Neural cell (in vitro differentiated cells): ENCODE results near the gene SP7. TPM values are rescaled to one million over a fixed set of nuclear protein-coding genes. Genes with fewer than 3 reads are reported as not detected.
"Not testable (repeated sequence)": the region's sequence is repeated elsewhere in the genome, so short reads cannot be mapped to it uniquely, and the experiment has no call there.

Experiments
- H2AFZ ChIP-seq: fragments of 200-600, 300-800 bp; sonication (generic), shearing (Covaris generic); 2 replicates; pipeline ENCODE4 v1.6.0; 2014; ENCODE audit warnings: low read depth, mild to moderate bottlenecking, antibody characterized with exemption, low read length, moderate library complexity
- H3F3A ChIP-seq: fragments of 200-600 bp; shearing (Covaris generic); 2 replicates; pipeline ENCODE4 v1.6.1; 2016; ENCODE audit warnings: mild to moderate bottlenecking, moderate library complexity, mixed read lengths, antibody characterized with exemption, low read length; ENCODE audit not compliant: insufficient read depth, poor library complexity, severe bottlenecking
- H3K27ac ChIP-seq: fragments of 200-600, 300-800 bp; sonication (generic), shearing (Covaris generic); 2 replicates; pipeline ENCODE4 v1.5.1; 2014; ENCODE audit warnings: mild to moderate bottlenecking, low read length, moderate library complexity
- H3K27me3 ChIP-seq: fragments of 300-800, 200-600 bp; sonication (generic), shearing (Covaris generic); 2 replicates; pipeline ENCODE4 v1.6.0; 2014; ENCODE audit warnings: mild to moderate bottlenecking, low read depth, low read length, moderate library complexity; ENCODE audit not compliant: insufficient read depth
- H3K36me3 ChIP-seq: fragments of 300-800, 200-600 bp; sonication (generic), shearing (Covaris generic); 2 replicates; pipeline ENCODE4 v1.5.1; 2014; ENCODE audit warnings: mild to moderate bottlenecking, antibody characterized with exemption, low read length, moderate library complexity; ENCODE audit not compliant: insufficient read depth
- H3K4me2 ChIP-seq: fragments of 300-800, 200-600 bp; sonication (generic), shearing (Covaris generic); 2 replicates; pipeline ENCODE4 v1.6.0; 2014; ENCODE audit warnings: mild to moderate bottlenecking, low read length
- H3K4me3 ChIP-seq: fragments of 300-800, 200-600 bp; sonication (generic), shearing (Covaris generic); 2 replicates; pipeline ENCODE4 v1.5.1; 2014; ENCODE audit warnings: mild to moderate bottlenecking, low read length, moderate library complexity
- H3K79me2 ChIP-seq: fragments of 200-600 bp; shearing (Covaris generic); replicated peaks from 2 replicates; pipeline ENCODE4 v1.6.0; 2014; ENCODE audit warnings: mild to moderate bottlenecking, low read length, moderate library complexity; ENCODE audit not compliant: insufficient read depth
- H3K9ac ChIP-seq: fragments of 300-800, 200-600 bp; sonication (generic), shearing (Covaris generic); 2 replicates; pipeline ENCODE4 v1.6.1; 2016; ENCODE audit warnings: mild to moderate bottlenecking, low read length, mixed read lengths
- H3K9me2 ChIP-seq: fragments of 200-600 bp; shearing (Covaris generic); 2 replicates; pipeline ENCODE4 v1.6.1; 2016; ENCODE audit warnings: mild to moderate bottlenecking, low read length, mixed read lengths; ENCODE audit not compliant: insufficient read depth
- H3K9me3 ChIP-seq: fragments of 200-600, 300-800 bp; sonication (generic), shearing (Covaris generic); 2 replicates; pipeline ENCODE4 v1.6.1; 2016; ENCODE audit warnings: mild to moderate bottlenecking, mixed run types, low read length, moderate library complexity, mixed read lengths
- H4K20me1 ChIP-seq: fragments of 200-600 bp; shearing (Covaris generic); 2 replicates; pipeline ENCODE4 v1.6.1; 2016; ENCODE audit warnings: mild to moderate bottlenecking, mixed run types; ENCODE audit not compliant: insufficient read depth
- CTCF ChIP-seq: fragments of 450-650 bp; IDR thresholded peaks from 2 replicates; pipeline ENCODE4 v1.5.1; 2014; ENCODE audit warnings: antibody characterized with exemption, mild to moderate bottlenecking, moderate library complexity; ENCODE audit not compliant: poor library complexity, severe bottlenecking
- EP300 ChIP-seq: fragments of 450-650 bp; conservative IDR thresholded peaks from 2 replicates; pipeline ENCODE4 v1.6.1; 2014; ENCODE audit warnings: antibody characterized with exemption, mild to moderate bottlenecking, moderate library complexity; ENCODE audit not compliant: poor library complexity, severe bottlenecking
- EZH2 ChIP-seq: fragments of 200-600, 300-800 bp; shearing (Covaris generic), sonication (generic); IDR thresholded peaks from 2 replicates; pipeline ENCODE4 v1.6.1; 2014; ENCODE audit warnings: antibody characterized with exemption, low read length, borderline replicate concordance, mild to moderate bottlenecking; ENCODE audit not compliant: insufficient read depth, poor library complexity, severe bottlenecking
- MXI1 ChIP-seq: fragments of 450-650 bp; conservative IDR thresholded peaks from 2 replicates; pipeline ENCODE4 v1.6.1; 2014; ENCODE audit warnings: antibody characterized with exemption, mild to moderate bottlenecking; ENCODE audit not compliant: poor library complexity, severe bottlenecking
- POLR2AphosphoS5 ChIP-seq: IDR thresholded peaks from 2 replicates; pipeline ENCODE4 v1.6.1; 2012
- RAD21 ChIP-seq: fragments of 450-650 bp; conservative IDR thresholded peaks from 2 replicates; pipeline ENCODE4 v1.6.1; 2014; ENCODE audit warnings: antibody characterized with exemption, mild to moderate bottlenecking, moderate library complexity
- REST ChIP-seq: IDR thresholded peaks from 2 replicates; pipeline ENCODE4 v1.6.1; 2012; ENCODE audit warnings: borderline replicate concordance
- SMC3 ChIP-seq: fragments of 450-650 bp; conservative IDR thresholded peaks from 2 replicates; pipeline ENCODE4 v1.6.1; 2014; ENCODE audit warnings: antibody characterized with exemption, mild to moderate bottlenecking, moderate library complexity; ENCODE audit not compliant: poor library complexity
- TAF1 ChIP-seq: IDR thresholded peaks from 2 replicates; pipeline ENCODE4 v1.6.1; 2012; ENCODE audit warnings: low read depth
- polyA plus RNA-seq: library from polyadenylated mRNA; depleted of rRNA; stranded (reverse); fragments of >200 nt; gene quantifications from 2 replicates; pipeline ENCODE4 v1.2.3, GENCODE V29; 2014

Gene SP7
- polyA plus RNA-seq, 1 donor from 2014 or later: not detected

GRCh38 chr12:53376747-53377146 lies 40.6 kb upstream of the SP7 start:
- H3K9me3 ChIP-seq: no peaks in the 10 kb centered on the region
- no peak for TF ChIP-seq MXI1
- no peaks in the 10 kb centered on the region for H3K27me3 ChIP-seq
- no peaks in the 10 kb centered on the region for H3K36me3 ChIP-seq
- no peak overlapping the region for H3K9ac ChIP-seq
- H3K9me2 ChIP-seq: no peaks in the 10 kb centered on the region
- H3F3A ChIP-seq: no peaks in the 10 kb centered on the region
- no peak overlapping the region for H3K27ac ChIP-seq
- no peak overlapping the region for H3K4me3 ChIP-seq
- H2AFZ ChIP-seq: no peak overlapping the region
- H3K4me2 ChIP-seq: no peak overlapping the region
- no peaks in the 10 kb centered on the region for H4K20me1 ChIP-seq
- H3K79me2 ChIP-seq: peaks cover 7% of the 10 kb centered on the region

GRCh38 chr12:53374277-53374676 lies 38.1 kb upstream of the SP7 start:
- not testable (repeated sequence) for H3K27me3 ChIP-seq, H3K4me3 ChIP-seq, H2AFZ ChIP-seq, H3K36me3 ChIP-seq, H3K9me2 ChIP-seq, H3K9ac ChIP-seq, H3K9me3 ChIP-seq, H3K27ac ChIP-seq, H4K20me1 ChIP-seq, H3K4me2 ChIP-seq, H3K79me2 ChIP-seq, H3F3A ChIP-seq

GRCh38 chr12:53373554-53374133 lies 37.5 kb upstream of the SP7 start:
- H3K9ac ChIP-seq, H3K79me2 ChIP-seq, H4K20me1 ChIP-seq, H3K27me3 ChIP-seq, H3F3A ChIP-seq, H3K4me3 ChIP-seq, H3K9me2 ChIP-seq, H3K9me3 ChIP-seq, H3K27ac ChIP-seq, H3K4me2 ChIP-seq, H3K36me3 ChIP-seq, H2AFZ ChIP-seq: not testable (repeated sequence)

GRCh38 chr12:53365245-53365904 lies 29.2 kb upstream of the SP7 start:
- Histone ChIP-seq H3K9me2 (no peaks in the 10 kb centered on the region), H3K27me3 (no peaks in the 10 kb centered on the region), H3K9ac (no peak overlapping the region), H3K36me3 (no peaks in the 10 kb centered on the region), H3F3A (no peaks in the 10 kb centered on the region), H3K79me2 (no peaks in the 10 kb centered on the region), H3K4me3 (no peak overlapping the region), H3K9me3 (no peaks in the 10 kb centered on the region), H2AFZ (no peak overlapping the region), H3K27ac (no peak overlapping the region), H3K4me2 (no peak overlapping the region), H4K20me1 (no peaks in the 10 kb centered on the region)
- no peak for TF ChIP-seq REST
- no peak for TF ChIP-seq EP300
- TF ChIP-seq TAF1: no peak
- no peak for TF ChIP-seq SMC3
- TF ChIP-seq MXI1: no peak
- no peak for TF ChIP-seq RAD21
- no peak for TF ChIP-seq POLR2AphosphoS5
- no peak for TF ChIP-seq EZH2
- no peak for TF ChIP-seq CTCF

GRCh38 chr12:53361638-53362037 lies 25.5 kb upstream of the SP7 start:
- not testable (repeated sequence) for H3F3A ChIP-seq, H3K9me3 ChIP-seq, H2AFZ ChIP-seq, H3K4me2 ChIP-seq, H3K27ac ChIP-seq, H3K79me2 ChIP-seq, H3K9ac ChIP-seq, H3K9me2 ChIP-seq, H3K4me3 ChIP-seq, H3K36me3 ChIP-seq, H3K27me3 ChIP-seq, H4K20me1 ChIP-seq
